ENCODE measurements around the gene F12.

The F12 gene

DNA sequence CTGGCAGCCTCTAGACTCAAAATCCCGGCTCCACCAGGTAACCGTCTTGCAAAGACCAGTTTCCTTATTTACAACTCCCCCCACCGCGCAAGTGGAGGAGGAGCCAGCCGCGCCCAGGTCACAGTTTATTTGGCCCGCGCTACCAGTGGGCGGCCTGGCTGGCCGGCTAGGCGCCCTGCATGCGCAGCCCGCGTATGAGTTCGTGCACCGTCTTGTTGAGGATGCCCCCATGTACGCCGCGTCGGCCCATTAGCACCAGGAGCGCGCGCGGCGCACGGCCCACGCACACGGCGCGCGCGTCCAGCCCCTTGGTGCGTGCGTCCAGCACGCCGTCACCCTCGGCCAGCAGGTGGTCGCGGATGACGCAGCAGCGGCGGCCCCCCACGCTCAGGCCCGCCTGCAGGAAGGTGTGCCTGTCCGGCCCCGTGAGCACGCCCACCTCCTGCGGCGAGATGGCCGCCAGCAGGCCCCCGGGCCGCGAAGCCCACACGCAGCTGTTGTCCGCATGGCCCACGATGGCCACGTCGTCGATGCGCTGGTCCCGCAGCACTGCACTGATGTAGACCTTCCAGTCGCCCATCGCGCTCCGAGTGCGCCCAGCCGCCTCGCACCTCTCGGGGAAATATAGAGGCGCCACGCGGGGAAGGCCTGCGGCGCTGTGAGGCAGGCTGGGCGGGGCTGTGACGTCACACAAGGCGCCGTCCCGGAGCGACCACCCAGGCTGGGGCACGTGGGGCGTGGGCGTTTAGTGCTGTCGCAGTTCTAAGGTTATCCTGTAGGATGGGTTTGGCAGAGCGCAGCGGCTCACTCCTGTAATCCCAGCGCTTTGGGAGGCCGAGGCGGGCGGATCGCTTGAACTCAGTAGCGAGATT lies 9.1 kb downstream of the F12 start, which contains the start of gene PFN3:
TSS of gene PFN3 (minus strand) at position 665 of the 872 bp plus-strand sequence. CDS start at position 580, 85 bp downstream.
- Histone ChIP-seq H3K27me3 (ENCODE audit: insufficient read depth, poor library complexity, severe bottlenecking) (no peaks in the 10 kb centered on the region), H3K27ac (ENCODE audit: poor library complexity, severe bottlenecking) (no peak within 1 kb of the TSS), H3K4me3 (ENCODE audit: severe bottlenecking) (no peak within 1 kb of the TSS), H3K9me3 (ENCODE audit: severe bottlenecking) (no peaks in the 10 kb centered on the region), H3K36me3 (ENCODE audit: low read depth) (no peaks in the 10 kb centered on the region; the same call in 1 of the 2 replicates), H3K4me1 (ENCODE audit: insufficient read depth, poor library complexity, severe bottlenecking) (peaks cover 5% of the 10 kb centered on the region)
- TF ChIP-seq, protein P1, sequence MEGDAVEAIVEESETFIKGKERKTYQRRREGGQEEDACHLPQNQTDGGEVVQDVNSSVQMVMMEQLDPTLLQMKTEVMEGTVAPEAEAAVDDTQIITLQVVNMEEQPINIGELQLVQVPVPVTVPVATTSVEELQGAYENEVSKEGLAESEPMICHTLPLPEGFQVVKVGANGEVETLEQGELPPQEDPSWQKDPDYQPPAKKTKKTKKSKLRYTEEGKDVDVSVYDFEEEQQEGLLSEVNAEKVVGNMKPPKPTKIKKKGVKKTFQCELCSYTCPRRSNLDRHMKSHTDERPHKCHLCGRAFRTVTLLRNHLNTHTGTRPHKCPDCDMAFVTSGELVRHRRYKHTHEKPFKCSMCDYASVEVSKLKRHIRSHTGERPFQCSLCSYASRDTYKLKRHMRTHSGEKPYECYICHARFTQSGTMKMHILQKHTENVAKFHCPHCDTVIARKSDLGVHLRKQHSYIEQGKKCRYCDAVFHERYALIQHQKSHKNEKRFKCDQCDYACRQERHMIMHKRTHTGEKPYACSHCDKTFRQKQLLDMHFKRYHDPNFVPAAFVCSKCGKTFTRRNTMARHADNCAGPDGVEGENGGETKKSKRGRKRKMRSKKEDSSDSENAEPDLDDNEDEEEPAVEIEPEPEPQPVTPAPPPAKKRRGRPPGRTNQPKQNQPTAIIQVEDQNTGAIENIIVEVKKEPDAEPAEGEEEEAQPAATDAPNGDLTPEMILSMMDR (IDR thresholded peaks at IDR 0.05; ENCODE audit: poor library complexity, severe bottlenecking) = no peak
- DNase-seq (ENCODE audit: low spot score) (no peak), ATAC-seq (ENCODE audit: low read depth) (no peak)

DNA sequence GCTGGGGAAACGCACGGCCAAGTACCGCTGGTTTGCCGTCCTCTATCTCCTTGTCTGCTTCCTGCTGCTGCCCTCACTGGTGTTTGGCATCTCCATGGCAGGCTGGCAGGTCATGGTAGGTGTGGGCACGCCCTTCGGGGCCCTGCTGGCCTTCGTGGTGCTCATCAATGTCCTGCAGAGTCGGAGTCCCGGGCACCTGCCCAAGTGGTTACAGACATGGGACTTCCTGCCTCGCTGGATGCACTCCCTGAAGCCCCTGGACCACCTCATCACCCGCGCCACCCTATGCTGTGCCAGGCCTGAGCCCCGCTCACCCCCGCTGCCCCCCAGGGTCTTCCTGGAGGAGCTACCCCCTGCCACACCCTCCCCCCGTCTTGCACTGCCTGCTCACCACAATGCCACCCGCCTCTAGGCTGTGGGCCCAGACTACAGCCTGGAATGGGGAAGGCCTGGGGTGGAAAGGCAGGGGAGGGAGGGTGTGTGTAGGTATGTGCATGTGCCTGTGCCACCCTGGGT lies 11.4 kb downstream of the F12 start:
- ATAC-seq (ENCODE audit: low read depth) = no peak
- H3K27me3 ChIP-seq (ENCODE audit: insufficient read depth, poor library complexity, severe bottlenecking) = no peaks in the 10 kb centered on the region

DNA sequence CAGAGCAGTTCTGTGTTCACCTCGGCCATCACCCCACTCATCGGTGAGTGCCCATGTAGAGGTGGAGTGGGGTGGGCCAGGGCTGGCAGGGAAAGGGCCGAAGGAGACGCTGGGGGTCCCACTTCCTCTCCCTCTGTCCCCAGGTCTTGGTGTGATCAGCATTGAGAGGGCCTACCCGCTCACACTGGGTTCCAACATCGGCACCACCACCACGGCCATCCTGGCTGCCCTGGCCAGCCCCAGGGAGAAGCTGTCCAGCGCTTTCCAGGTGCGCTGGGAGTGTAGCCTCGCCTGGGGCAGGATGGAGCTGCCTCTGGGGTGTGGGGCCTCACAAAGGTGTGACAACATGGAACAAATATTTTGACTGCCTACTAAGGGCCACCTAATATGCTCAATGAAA lies 12.6 kb downstream of the F12 start:
- Histone ChIP-seq H3K4me3 (ENCODE audit: severe bottlenecking) (no peak overlapping the region), H3K4me1 (ENCODE audit: insufficient read depth, poor library complexity, severe bottlenecking) (no peaks in the 10 kb centered on the region), H3K27ac (ENCODE audit: poor library complexity, severe bottlenecking) (no peak overlapping the region), H3K27me3 (ENCODE audit: insufficient read depth, poor library complexity, severe bottlenecking) (no peaks in the 10 kb centered on the region), H3K36me3 (ENCODE audit: low read depth) (no peaks in the 10 kb centered on the region; the same call in 1 of the 2 replicates), H3K9me3 (ENCODE audit: severe bottlenecking) (no peaks in the 10 kb centered on the region)
- TF ChIP-seq, protein P1 (IDR thresholded peaks at IDR 0.05; ENCODE audit: poor library complexity, severe bottlenecking) = no peak
- ATAC-seq (ENCODE audit: low read depth) (no peak), DNase-seq (ENCODE audit: low spot score) (no peak)

More for the DNA sequence above, 11.4 kb downstream of the F12 start:
- Histone ChIP-seq H3K9me3 (ENCODE audit: severe bottlenecking) (no peaks in the 10 kb centered on the region), H3K4me3 (ENCODE audit: severe bottlenecking) (no peak overlapping the region), H3K27ac (ENCODE audit: poor library complexity, severe bottlenecking) (no peak overlapping the region), H3K36me3 (ENCODE audit: low read depth) (no peaks in the 10 kb centered on the region; the same call in 1 of the 2 replicates), H3K4me1 (ENCODE audit: insufficient read depth, poor library complexity, severe bottlenecking) (peaks cover 5% of the 10 kb centered on the region)
- TF ChIP-seq, protein P1 (IDR thresholded peaks at IDR 0.05; ENCODE audit: poor library complexity, severe bottlenecking) = no peak
- DNase-seq (ENCODE audit: low spot score) = no peak

DNA sequence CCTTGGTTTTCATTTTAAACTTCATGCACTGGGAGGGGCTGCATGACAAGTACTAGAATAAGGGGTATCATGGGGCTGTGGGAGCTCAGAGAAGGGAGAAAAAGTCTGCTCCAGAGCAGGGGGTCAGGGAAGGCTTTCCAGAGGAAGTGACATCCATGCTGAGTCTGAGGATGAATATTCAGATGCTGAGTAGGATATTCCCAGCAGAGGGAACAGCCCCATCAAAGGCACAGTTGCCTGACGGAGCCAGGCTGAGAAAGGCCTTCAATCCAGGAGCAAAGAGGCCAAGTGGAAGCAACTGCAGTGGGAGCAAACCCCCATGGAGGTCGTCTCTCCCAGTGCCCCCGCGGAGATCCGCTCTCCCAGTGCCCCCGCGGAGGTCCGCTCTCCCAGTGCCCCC lies 13.3 kb downstream of the F12 start:
- H3K27me3 ChIP-seq (ENCODE audit: insufficient read depth, poor library complexity, severe bottlenecking) = no peaks in the 10 kb centered on the region
- no peak for DNase-seq (ENCODE audit: low spot score)

More for the DNA sequence above, 13.3 kb downstream of the F12 start:
- no peak for ATAC-seq (ENCODE audit: low read depth)
- Histone ChIP-seq H3K4me1 (ENCODE audit: insufficient read depth, poor library complexity, severe bottlenecking) (no peaks in the 10 kb centered on the region), H3K27ac (ENCODE audit: poor library complexity, severe bottlenecking) (no peak overlapping the region), H3K4me3 (ENCODE audit: severe bottlenecking) (no peak overlapping the region), H3K9me3 (ENCODE audit: severe bottlenecking) (no peaks in the 10 kb centered on the region), H3K36me3 (ENCODE audit: low read depth) (no peaks in the 10 kb centered on the region)
- TF ChIP-seq, protein P1 (IDR thresholded peaks at IDR 0.05; ENCODE audit: poor library complexity, severe bottlenecking) = no peak
